ENCODE data around the gene ISL1.

Gene ISL1

DNA sequence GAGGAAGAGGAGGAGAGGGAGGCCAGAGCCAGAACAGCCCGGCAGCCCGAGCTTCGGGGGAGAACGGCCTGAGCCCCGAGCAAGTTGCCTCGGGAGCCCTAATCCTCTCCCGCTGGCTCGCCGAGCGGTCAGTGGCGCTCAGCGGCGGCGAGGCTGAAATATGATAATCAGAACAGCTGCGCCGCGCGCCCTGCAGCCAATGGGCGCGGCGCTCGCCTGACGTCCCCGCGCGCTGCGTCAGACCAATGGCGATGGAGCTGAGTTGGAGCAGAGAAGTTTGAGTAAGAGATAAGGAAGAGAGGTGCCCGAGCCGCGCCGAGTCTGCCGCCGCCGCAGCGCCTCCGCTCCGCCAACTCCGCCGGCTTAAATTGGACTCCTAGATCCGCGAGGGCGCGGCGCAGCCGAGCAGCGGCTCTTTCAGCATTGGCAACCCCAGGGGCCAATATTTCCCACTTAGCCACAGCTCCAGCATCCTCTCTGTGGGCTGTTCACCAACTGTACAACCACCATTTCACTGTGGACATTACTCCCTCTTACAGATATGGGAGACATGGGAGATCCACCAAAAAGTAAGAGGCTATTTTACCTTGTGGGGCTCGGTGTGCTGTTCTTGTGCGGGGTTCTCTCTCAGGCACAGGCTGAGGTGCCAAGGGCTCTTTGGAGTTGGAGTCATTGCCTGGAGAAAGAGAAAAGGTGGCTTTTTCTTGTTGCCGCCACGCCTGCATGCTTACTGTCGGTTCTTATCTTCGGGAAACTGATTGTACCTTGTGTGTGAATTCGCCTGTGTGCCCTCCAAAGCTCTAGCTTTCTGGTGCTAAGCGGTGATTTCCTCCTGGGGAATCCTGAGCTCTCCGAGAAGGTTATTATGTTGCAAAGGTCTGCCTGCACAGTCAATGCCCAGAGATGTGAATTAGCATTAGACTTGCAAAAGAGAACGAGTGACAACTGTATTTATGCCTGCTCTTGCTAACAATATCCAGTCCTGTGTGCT, at the start of gene ISL1:
Gene ISL1 (plus strand): TSS at position 318 of the 991 bp plus-strand sequence. CDS start 224 bp downstream, at position 542.
- DNase-seq: peak; percentile 97

DNA sequence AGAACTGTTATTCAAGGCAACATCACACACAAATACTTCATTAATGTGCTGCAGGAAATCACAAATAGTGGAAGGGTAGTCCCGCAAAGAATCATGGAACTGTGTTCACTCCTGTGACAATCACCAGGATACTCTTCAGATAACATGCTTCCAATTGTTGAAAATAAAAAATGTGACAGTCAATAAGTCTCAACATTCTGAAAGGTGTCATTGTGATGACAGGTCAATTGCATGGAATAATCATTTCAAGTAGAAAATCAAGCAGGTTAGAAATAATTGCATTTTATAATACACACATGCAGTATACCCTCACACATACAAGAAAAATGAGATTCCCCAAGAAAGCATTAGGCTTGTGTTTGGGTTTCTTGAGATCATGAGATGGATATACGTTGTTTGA, 46.4 kb upstream of the ISL1 start:
- no peak for DNase-seq

- DNase-seq: peak; percentile 55
Observed at GRCh38 chr5:51345106-51345505, 38.1 kb upstream of the ISL1 start.

- DNase-seq: no peak
Observed at GRCh38 chr5:51347157-51347556, 36.1 kb upstream of the ISL1 start.

DNA sequence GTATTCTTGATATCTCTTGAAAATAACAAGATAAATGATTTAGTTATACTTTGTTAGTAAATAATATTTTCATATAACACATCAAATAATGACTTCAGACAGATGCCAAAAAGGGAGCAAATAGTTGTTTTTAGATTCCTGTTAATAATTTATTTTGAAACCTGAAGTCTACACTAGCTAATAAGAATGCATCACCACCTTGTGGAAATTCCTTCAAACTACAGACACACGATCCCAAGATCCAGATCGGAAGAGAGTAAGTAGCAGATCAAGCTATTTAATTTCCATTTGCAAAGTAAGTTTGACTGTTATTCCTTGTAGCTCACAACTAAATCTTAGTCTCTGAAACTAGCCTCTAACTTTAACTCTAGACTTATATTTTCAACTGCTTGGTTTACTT, 35.5 kb upstream of the ISL1 start:
- no peak for DNase-seq

DNA sequence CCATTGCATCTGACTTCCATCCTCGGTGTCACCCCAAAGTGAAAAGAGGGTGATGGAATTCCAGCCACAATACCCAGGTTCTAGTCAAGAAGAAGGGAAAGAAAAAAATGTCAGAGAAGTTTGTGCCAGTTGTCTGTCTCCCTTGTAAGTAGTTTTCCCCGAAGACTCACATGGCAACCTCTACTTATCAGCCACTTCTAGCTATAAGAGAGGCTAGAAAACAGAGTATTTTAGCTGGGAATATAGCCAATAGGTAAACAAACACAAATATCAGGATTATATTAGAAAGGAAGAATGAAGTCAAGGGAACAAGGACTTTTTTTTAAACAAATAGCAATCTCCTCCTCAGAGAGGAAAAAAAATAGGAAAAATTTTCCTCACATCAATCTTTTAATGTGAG, 12.2 kb upstream of the ISL1 start:
- no peak for DNase-seq

DNA sequence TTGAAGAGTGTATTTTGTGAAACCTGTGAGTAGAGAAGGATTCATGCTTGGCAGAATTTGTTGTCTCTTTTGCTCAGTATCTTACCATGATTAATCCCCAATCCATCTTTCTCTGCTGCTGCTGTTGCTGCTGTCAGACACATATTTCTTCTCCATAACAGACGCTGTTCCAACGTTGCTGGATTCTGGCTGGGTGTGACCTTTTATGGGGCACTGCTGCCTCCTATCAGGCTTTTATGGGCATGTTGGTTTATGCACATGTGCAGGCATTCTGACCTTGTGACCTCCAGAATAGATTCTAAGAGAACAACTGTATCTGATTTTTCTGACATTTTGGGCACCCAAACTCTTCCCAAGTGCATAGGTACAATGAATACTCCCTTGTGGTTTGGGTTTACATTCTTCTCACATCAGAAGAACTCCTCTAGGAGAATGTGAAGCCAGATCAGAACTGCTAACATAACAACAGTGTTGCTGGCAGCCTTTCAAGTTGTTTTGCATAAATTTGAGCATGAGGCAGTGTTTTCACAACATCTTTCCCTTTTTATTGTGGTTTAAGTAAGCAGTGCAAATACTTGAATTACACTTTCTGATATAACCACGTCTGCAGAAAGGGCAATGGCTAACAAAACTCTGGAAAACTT, 9.2 kb upstream of the ISL1 start:
- peak; percentile 59 for DNase-seq

- no peak for DNase-seq
Observed at GRCh38 chr5:51375084-51375483, 8.2 kb upstream of the ISL1 start.

DNA sequence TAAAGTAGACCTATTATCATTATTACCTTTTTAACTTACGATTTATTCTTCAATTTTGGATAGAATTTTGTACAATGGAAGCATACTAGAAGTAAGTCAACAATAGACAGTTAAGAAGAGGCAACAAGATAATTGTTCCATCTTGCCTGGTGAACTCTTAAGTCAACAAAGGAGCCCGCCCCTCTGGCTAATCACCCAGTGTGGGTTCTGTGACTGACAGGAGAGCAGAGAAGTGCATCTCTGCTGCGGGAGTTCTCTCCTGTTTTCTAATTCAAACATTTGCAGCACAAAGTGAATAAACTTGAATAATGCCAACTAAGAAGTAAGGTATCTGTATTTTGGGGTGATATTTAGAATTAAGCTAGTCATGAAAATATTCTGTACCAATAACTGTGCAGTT, 6.7 kb upstream of the ISL1 start:
- DNase-seq: peak; percentile 62

GRCh38 chr5:51377151-51378060, 5.8 kb upstream of the ISL1 start:
- DNase-seq: peak; percentile 61

GRCh38 chr5:51378061-51378409, 5.2 kb upstream of the ISL1 start:
- no peak for DNase-seq

- DNase-seq: peak; percentile 88
Observed at GRCh38 chr5:51378448-51379330, 4.6 kb upstream of the ISL1 start.

DNA sequence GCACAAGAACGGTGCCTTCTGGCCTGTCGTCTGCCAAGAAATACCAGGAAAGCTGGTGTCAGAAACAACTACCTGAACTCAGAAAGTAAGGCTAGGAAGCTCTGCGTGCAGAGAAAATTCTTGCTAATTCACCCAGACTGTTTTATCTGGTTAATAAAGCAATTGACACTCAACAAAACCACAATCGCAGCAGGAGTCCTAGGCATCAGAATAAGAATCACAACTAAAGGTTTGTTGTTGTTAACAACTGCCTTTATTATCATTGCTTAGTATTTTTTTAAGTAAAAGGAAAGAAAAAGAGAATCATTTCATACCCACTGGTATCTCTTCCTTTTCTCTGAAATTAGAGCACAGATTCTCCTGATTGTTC, 3.9 kb upstream of the ISL1 start:
- DNase-seq: no peak

DNA sequence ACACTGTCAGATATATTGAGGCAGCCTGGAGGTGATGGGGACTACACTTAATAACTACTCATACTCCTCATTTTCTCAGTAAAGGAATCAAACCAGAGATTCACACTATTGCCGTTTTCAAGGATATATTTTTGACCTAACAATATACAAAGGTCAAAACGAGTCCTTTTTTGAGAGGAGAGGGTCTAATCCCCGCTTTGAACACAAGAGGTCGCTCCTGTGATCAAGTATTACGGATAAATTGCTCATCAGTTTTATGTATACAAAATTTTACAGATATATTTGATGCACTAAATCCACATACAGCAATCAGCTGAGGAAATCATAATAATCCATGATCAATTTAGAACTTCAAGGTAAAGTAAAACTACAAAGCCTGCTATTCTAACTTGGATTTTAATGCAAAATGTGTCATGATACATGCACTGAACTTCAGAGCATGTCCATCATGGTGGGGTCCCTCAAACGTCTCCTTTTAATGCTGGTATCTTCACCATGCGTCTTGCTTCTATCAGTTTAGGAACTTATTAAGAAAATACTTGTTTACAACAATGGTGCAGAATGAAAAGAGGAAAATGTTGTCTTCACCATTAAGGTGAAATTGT, 2.5 kb upstream of the ISL1 start:
- DNase-seq: no peak

DNA sequence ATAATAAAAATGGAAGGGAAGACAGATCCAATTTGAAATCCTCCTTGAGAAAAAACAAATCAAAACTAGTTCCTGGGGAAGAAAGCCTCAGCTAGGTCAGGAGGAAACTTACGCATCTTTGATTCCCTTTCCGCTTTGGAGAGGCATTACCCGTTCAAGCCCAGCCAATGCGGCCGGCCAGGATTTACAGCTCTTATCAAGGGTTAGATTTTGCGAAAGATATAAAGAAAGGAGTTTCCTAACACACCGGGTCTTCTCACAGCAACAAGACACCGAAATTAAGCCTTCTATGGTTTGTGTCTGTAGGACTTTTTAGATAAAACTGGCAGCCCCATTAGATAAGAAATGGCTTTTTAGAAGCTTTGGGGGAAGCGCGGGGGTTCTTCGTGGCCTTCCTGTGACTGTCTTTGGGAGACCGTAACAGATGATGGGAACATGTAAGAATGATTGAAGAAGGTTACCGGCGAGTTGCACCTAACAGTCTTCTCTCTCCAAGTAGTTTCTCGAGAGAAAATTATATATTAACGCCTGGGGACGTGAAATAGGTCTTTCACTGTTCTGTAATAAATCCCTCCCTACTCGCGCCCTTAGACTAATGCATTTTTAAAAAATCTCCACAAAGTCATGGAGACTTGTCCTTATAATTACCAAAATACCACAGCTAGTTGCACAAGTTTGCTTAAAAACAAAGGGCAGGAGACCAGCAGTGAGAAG, 1.3 kb upstream of the ISL1 start:
- peak; percentile 62 for DNase-seq

DNA sequence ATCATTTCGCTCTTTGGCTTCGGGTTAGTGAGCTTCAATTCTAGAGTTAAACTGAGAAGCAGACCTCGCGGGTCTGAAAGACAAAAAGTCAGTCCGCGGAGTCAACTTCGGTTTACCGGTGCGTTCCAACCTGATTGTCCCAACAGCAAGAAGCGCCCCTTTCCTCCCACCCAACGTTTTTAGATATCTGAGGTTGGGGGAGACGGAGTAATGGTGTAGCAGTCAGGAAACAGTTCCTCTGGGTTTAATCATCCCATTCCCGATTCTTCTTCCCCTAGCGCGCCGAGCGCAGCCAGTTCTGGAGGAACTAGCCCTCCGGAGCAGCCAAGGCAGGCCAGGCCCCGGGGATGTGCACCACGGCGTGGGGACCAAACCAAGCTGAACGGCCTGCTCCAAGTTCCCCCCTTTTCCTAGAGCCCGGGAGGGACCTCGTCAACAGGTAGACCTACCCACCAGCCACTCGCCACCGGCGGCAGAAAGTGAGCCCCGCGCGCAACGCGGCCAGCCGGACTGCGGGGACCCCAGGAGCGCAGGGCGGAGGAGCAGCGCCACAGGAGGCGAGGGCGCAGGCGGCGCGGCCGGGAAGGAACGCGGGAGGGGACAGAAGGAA, 622 bp upstream of the ISL1 start:
- DNase-seq: no peak

GRCh38 chr5:51384281-51384840, 1.1 kb downstream of the ISL1 start:
- DNase-seq: no peak

- no peak for DNase-seq
Observed at GRCh38 chr5:51385216-51385615, 2.0 kb downstream of the ISL1 start.

- peak; percentile 68 for DNase-seq
Observed at GRCh38 chr5:51386916-51387883, 4.0 kb downstream of the ISL1 start.
